Prostate gland (tissue), 2 donors: ENCODE data around the gene MUC5AC. TPM values are rescaled to one million over a fixed set of nuclear protein-coding genes. Genes with fewer than 3 reads are reported as not detected.

Experiments
- DNase-seq: peaks from one replicate; pipeline ENCODE4 v3.0.0-alpha.2; 2019; ENCODE audit warnings: low spot score
- H3K27ac ChIP-seq, 2 donors: fragments of 200-600 bp; sonication (generic); 2 replicates each; pipeline ENCODE4 v1.5.1; 2017 to 2019
- H3K27me3 ChIP-seq: fragments of 200-600 bp; sonication (generic); replicated peaks from 2 replicates; pipeline ENCODE4 v1.5.1; 2019; ENCODE audit not compliant: insufficient read depth
- H3K36me3 ChIP-seq, 2 donors: fragments of 200-600 bp; sonication (generic); 1 replicate in 1 of 2; 2 replicates in 1 of 2; pipeline versions ENCODE4 v1.5.1 to v1.8.1; 2017 to 2019
- H3K4me1 ChIP-seq: fragments of 200-600 bp; sonication (generic); replicated peaks from 2 replicates; pipeline ENCODE4 v1.5.1; 2019
- H3K4me3 ChIP-seq, 2 donors: fragments of 200-600 bp; sonication (generic); 2 replicates each; pipeline ENCODE4 v1.5.1; 2017 to 2019
- H3K9me3 ChIP-seq: fragments of 200-600 bp; sonication (generic); 2 replicates; pipeline ENCODE4 v1.5.1; 2017
- CTCF ChIP-seq, 4 experiments: fragments of 200-600 bp in 2 of 4; fragments of 450-650 bp in 2 of 4; sonication (generic) in 2 of 4; IDR thresholded peaks; 1 replicate in 3 of 4; 2 replicates in 1 of 4; pipeline ENCODE4 v1.5.1; 2016 to 2019; ENCODE audit warnings: antibody characterized with exemption in 4 of 4, mild to moderate bottlenecking in 2 of 4, moderate library complexity in 2 of 4
- POLR2A ChIP-seq: fragments of 450-650 bp; IDR thresholded peaks from one replicate; pipeline ENCODE4 v1.6.1; 2016; ENCODE audit warnings: antibody characterized with exemption, mild to moderate bottlenecking
- POLR2AphosphoS5 ChIP-seq: sonication (generic); formaldehyde crosslinking; IDR thresholded peaks from one replicate; pipeline ENCODE4 v1.6.1; 2017; ENCODE audit warnings: antibody characterized with exemption
- WGBS: methylation state at CpG from one replicate; pipeline ENCODE4 v1.1.5; 2018; 5-methylcytosine and 5-hydroxymethylcytosine counted together
- intact Hi-C: fragments of 100-400 bp; cut with DNase I; formaldehyde crosslinking; loops from one replicate; pipeline ENCODE4 v1.14.2; 2022
- total RNA-seq, 2 donors: library from RNA; depleted of rRNA; stranded (reverse); fragments of >200 nt; gene quantifications; one replicate each; pipeline ENCODE4 v1.1.0, GENCODE V29; 2016

Gene MUC5AC
- total RNA-seq, 2 donors from 2014 or later, result 0.05 to 0.45 TPM

- no peak within 1 kb of the TSS for H3K27ac ChIP-seq
- TF ChIP-seq CTCF (IDR thresholded peaks at IDR 0.05), result no peak
- TF ChIP-seq POLR2A, result no peak
- no peak for TF ChIP-seq POLR2AphosphoS5
- no peak for DNase-seq
- H3K4me1 ChIP-seq, result peaks cover 4% of the 10 kb centered on the region
- H3K36me3 ChIP-seq, result no peaks in the 10 kb centered on the region
- H3K27me3 ChIP-seq, result peaks cover 19% of the 10 kb centered on the region
- H3K4me3 ChIP-seq, result no peak within 1 kb of the TSS
- intact Hi-C loops, result no loop called here
- 49% methylated on average over 32 of the region's 36 CpGs for WGBS
- H3K9me3 ChIP-seq, result no peaks in the 10 kb centered on the region
Measured at GRCh38 chr11:1222491-1223345, 65.0 kb downstream of the MUC5AC start, which contains the start of gene MUC5B. Gene MUC5B (plus strand): TSS chr11:1223066. CDS start chr11:1223124, 58 bp downstream.

GRCh38 chr11:1223346-1224110 lies 65.8 kb downstream of the MUC5AC start:
- WGBS, result 47% methylated on average over 22 of the region's 22 CpGs
- intact Hi-C loops, result no loop called here
- H3K9me3 ChIP-seq, result no peaks in the 10 kb centered on the region
- H3K4me3 ChIP-seq, result no peak overlapping the region
- H3K27ac ChIP-seq, result no peak overlapping the region
- H3K4me1 ChIP-seq, result peaks cover 4% of the 10 kb centered on the region
- TF ChIP-seq CTCF (IDR thresholded peaks at IDR 0.05) (no peak), POLR2A (no peak), POLR2AphosphoS5 (no peak)
- peaks cover 25% of the 10 kb centered on the region for H3K27me3 ChIP-seq
- DNase-seq, result no peak
- no peaks in the 10 kb centered on the region for H3K36me3 ChIP-seq

GRCh38 chr11:1224111-1224490 lies 66.3 kb downstream of the MUC5AC start:
- H3K36me3 ChIP-seq, result no peaks in the 10 kb centered on the region
- peaks cover 25% of the 10 kb centered on the region for H3K27me3 ChIP-seq
- TF ChIP-seq POLR2A (no peak), POLR2AphosphoS5 (no peak), CTCF (IDR thresholded peaks at IDR 0.05) (no peak)
- no peak overlapping the region for H3K27ac ChIP-seq
- no peak overlapping the region for H3K4me3 ChIP-seq
- WGBS, result 29% methylated on average over 7 of the region's 7 CpGs
- no peak for DNase-seq
- H3K4me1 ChIP-seq, result peaks cover 4% of the 10 kb centered on the region
- intact Hi-C loops, result no loop called here
- no peaks in the 10 kb centered on the region for H3K9me3 ChIP-seq

- H3K36me3 ChIP-seq, result no peaks in the 10 kb centered on the region
- peaks cover 28% of the 10 kb centered on the region for H3K27me3 ChIP-seq
- no peak for DNase-seq
- no peak overlapping the region for H3K4me3 ChIP-seq
- H3K27ac ChIP-seq, result no peak overlapping the region
- peaks cover under 1% of the 10 kb centered on the region for H3K4me1 ChIP-seq
- TF ChIP-seq POLR2AphosphoS5, result no peak
- no peak for TF ChIP-seq CTCF (IDR thresholded peaks at IDR 0.05)
- TF ChIP-seq POLR2A, result no peak
- intact Hi-C loops, result no loop called here
- 53% methylated on average over 25 of the region's 27 CpGs for WGBS
- no peaks in the 10 kb centered on the region for H3K9me3 ChIP-seq
Measured at GRCh38 chr11:1224491-1225385, 67.0 kb downstream of the MUC5AC start.
